H1 (cell line): ENCODE results near the gene ABCA2. TPM values are rescaled to one million over a fixed set of nuclear protein-coding genes. Genes with fewer than 3 reads are reported as not detected.

ENCODE experiments used
- CTCF ChIA-PET: fragments of 300-600 bp; sonication (Branson Sonifier 250); formaldehyde crosslinking; loops from one replicate; lab custom pipeline; 2021; ENCODE audit not compliant: partially characterized antibody; lab: Charles Lee
- POLR2A ChIA-PET: fragments of 300-600 bp; sonication (Branson Sonifier 250); formaldehyde crosslinking; loops from one replicate; lab custom pipeline; 2021; ENCODE audit warnings: inconsistent platforms; ENCODE audit not compliant: partially characterized antibody; lab: Charles Lee
- DNase-seq, 2 experiments: peaks; one replicate each; pipeline versions ENCODE4 v3.0.0 to v3.0.0-alpha.2; 2010 to 2022; ENCODE audit warnings: low spot score in 2 of 2, low read depth in 1 of 2, mixed read lengths in 1 of 2
- FAIRE-seq: peaks from 2 replicates; lab custom pipeline; 2011; peaks lifted over from hg19 to GRCh38; lab: Jason Lieb, UNC
- H2AFZ ChIP-seq: 2 replicates; pipeline ENCODE4 v1.8.1; 2012; ENCODE audit warnings: low read length, inconsistent platforms
- H2AK5ac ChIP-seq: 2 replicates; pipeline ENCODE4 v1.6.1; 2013; ENCODE audit warnings: low read depth, low read length
- H2BK120ac ChIP-seq: replicated peaks from 2 replicates; pipeline ENCODE3; 2013; ENCODE audit warnings: low read depth, low read length, inconsistent platforms
- H2BK12ac ChIP-seq: 2 replicates; pipeline ENCODE4 v1.6.1; 2013; ENCODE audit warnings: low read depth, low read length
- H2BK15ac ChIP-seq: 2 replicates; pipeline ENCODE4 v1.6.1; 2013; ENCODE audit warnings: low read length
- H2BK20ac ChIP-seq: 2 replicates; pipeline ENCODE4 v1.6.1; 2013; ENCODE audit warnings: low read length
- H2BK5ac ChIP-seq: 2 replicates; pipeline ENCODE4 v1.6.1; 2013; ENCODE audit warnings: low read depth, low read length
- H3K14ac ChIP-seq: 2 replicates; pipeline ENCODE4 v1.6.1; 2013; ENCODE audit warnings: inconsistent platforms; ENCODE audit not compliant: insufficient read length
- H3K18ac ChIP-seq: 2 replicates; pipeline ENCODE4 v1.6.1; 2013; ENCODE audit warnings: low read length; ENCODE audit errors: extremely low read depth
- H3K23ac ChIP-seq: 2 replicates; pipeline ENCODE4 v1.6.1; 2013; ENCODE audit warnings: inconsistent platforms; ENCODE audit not compliant: insufficient read length
- H3K23me2 ChIP-seq: 2 replicates; pipeline ENCODE4 v1.6.1; 2013; ENCODE audit warnings: low read depth, low read length
- H3K27ac ChIP-seq: 2 replicates; pipeline ENCODE4 v1.6.1; 2011; ENCODE audit warnings: low read depth, low read length, inconsistent platforms
- H3K27me3 ChIP-seq, 4 experiments: replicated peaks in 1 of 4; 1 replicate in 1 of 4; 2 replicates in 3 of 4; pipeline versions ENCODE4 v1.6.1 to v1.8.1; 2011 to 2013; ENCODE audit warnings: low read length in 3 of 4, mild to moderate bottlenecking in 3 of 4, inconsistent platforms in 2 of 4, mixed read lengths in 2 of 4, moderate library complexity in 1 of 4; ENCODE audit not compliant: control insufficient read depth in 3 of 4, insufficient read depth in 3 of 4; ENCODE audit errors: extremely low read depth in 1 of 4
- H3K36me3 ChIP-seq, 4 experiments: 2 replicates each; pipeline versions ENCODE4 v1.6.1 to v1.8.1; 2011 to 2013; ENCODE audit warnings: mild to moderate bottlenecking in 4 of 4, low read length in 3 of 4, moderate library complexity in 2 of 4, control low read depth in 1 of 4, inconsistent platforms in 1 of 4; ENCODE audit not compliant: insufficient read depth in 4 of 4, control insufficient read depth in 2 of 4
- H3K4ac ChIP-seq: replicated peaks from 2 replicates; pipeline ENCODE3; 2013; ENCODE audit warnings: low read length, low read depth, mixed read lengths, inconsistent platforms; ENCODE audit not compliant: insufficient read length
- H3K4me1 ChIP-seq, 4 experiments: replicated peaks in 1 of 4; 1 replicate in 1 of 4; 2 replicates in 3 of 4; pipeline versions ENCODE4 v1.6.1 to v1.8.1; 2011 to 2013; ENCODE audit warnings: low read length in 3 of 4, inconsistent platforms in 2 of 4, mixed read lengths in 1 of 4; ENCODE audit not compliant: insufficient read depth in 4 of 4, control insufficient read depth in 3 of 4
- H3K4me2 ChIP-seq, 2 experiments: 2 replicates each; pipeline versions ENCODE4 v1.6.1 to v1.8.1; 2011 to 2013; ENCODE audit warnings: low read depth in 2 of 2, low read length in 2 of 2, control low read depth in 1 of 2, inconsistent platforms in 1 of 2, mild to moderate bottlenecking in 1 of 2; ENCODE audit not compliant: insufficient read depth in 1 of 2
- H3K4me3 ChIP-seq, 4 experiments: fragments of 200-600, 300-600 bp in 1 of 4; sonication (generic), shearing (Covaris generic), sonication (Bioruptor Twin) in 1 of 4; 2 replicates each; pipeline versions ENCODE4 v1.5.1 to v1.8.1; 2011 to 2016; ENCODE audit warnings: low read length in 4 of 4, low read depth in 3 of 4, control low read depth in 2 of 4, inconsistent platforms in 2 of 4, mild to moderate bottlenecking in 2 of 4, mixed read lengths in 1 of 4, moderate library complexity in 1 of 4; ENCODE audit not compliant: insufficient read depth in 2 of 4; ENCODE audit errors: extremely low read depth in 1 of 4
- H3K56ac ChIP-seq: replicated peaks from 2 replicates; pipeline ENCODE3; 2013; ENCODE audit warnings: low read depth, mild to moderate bottlenecking, mixed read lengths, low read length, inconsistent platforms; ENCODE audit not compliant: insufficient read length
- H3K79me1 ChIP-seq: 2 replicates; pipeline ENCODE4 v1.6.1; 2013; ENCODE audit warnings: low read depth, low read length, control low read depth
- H3K79me2 ChIP-seq, 2 experiments: 2 replicates each; pipeline versions ENCODE4 v1.6.1 to v1.8.1; 2012 to 2013; ENCODE audit warnings: low read length in 2 of 2, mild to moderate bottlenecking in 2 of 2, inconsistent platforms in 1 of 2; ENCODE audit not compliant: insufficient read depth in 2 of 2, control insufficient read depth in 1 of 2
- H3K9ac ChIP-seq, 4 experiments: replicated peaks in 1 of 4; 1 replicate in 1 of 4; 2 replicates in 3 of 4; pipeline versions ENCODE4 v1.6.1 to v1.8.1; 2011 to 2013; ENCODE audit warnings: low read depth in 3 of 4, low read length in 3 of 4, control low read depth in 2 of 4, mild to moderate bottlenecking in 2 of 4, moderate library complexity in 2 of 4, inconsistent platforms in 1 of 4; ENCODE audit errors: extremely low read depth in 1 of 4
- H3K9me3 ChIP-seq, 2 experiments: 2 replicates each; pipeline versions ENCODE4 v1.6.1 to v1.8.1; 2012 to 2013; ENCODE audit warnings: mild to moderate bottlenecking in 2 of 2, moderate library complexity in 2 of 2, control low read depth in 1 of 2, inconsistent platforms in 1 of 2, low read depth in 1 of 2, low read length in 1 of 2, mixed read lengths in 1 of 2; ENCODE audit not compliant: insufficient read depth in 2 of 2
- H4K20me1 ChIP-seq, 2 experiments: replicated peaks in 1 of 2; 2 replicates each; pipeline versions ENCODE3 to v1.8.1; 2011 to 2013; ENCODE audit warnings: inconsistent platforms in 2 of 2, low read length in 2 of 2, mild to moderate bottlenecking in 1 of 2; ENCODE audit not compliant: insufficient read depth in 2 of 2, control insufficient read depth in 1 of 2
- H4K5ac ChIP-seq: 2 replicates; pipeline ENCODE4 v1.6.1; 2013; ENCODE audit warnings: low read length, low read depth, mixed read lengths, inconsistent platforms; ENCODE audit not compliant: insufficient read length
- H4K8ac ChIP-seq: 2 replicates; pipeline ENCODE4 v1.8.0; 2013; ENCODE audit warnings: mild to moderate bottlenecking, moderate library complexity, low read length, inconsistent platforms; ENCODE audit not compliant: insufficient read depth; ENCODE audit errors: extremely low read depth
- H4K91ac ChIP-seq: replicated peaks from 2 replicates; pipeline ENCODE3; 2013; ENCODE audit warnings: low read length, mixed read lengths, inconsistent platforms; ENCODE audit not compliant: insufficient read length
- KDM4A ChIP-seq: IDR thresholded peaks from one replicate; pipeline ENCODE4 v1.7.1; 2012; ENCODE audit warnings: low read depth, mild to moderate bottlenecking, moderate library complexity, low read length, inconsistent platforms; ENCODE audit not compliant: severe bottlenecking
- SIN3A ChIP-seq, 2 experiments: IDR thresholded peaks in 1 of 2; conservative IDR thresholded peaks in 1 of 2; 2 replicates each; pipeline ENCODE4 v1.6.1; 2011 to 2012; ENCODE audit warnings: low read length in 2 of 2, improper control_type of control experiment in 1 of 2, low read depth in 1 of 2, mild to moderate bottlenecking in 1 of 2
- WGBS, 2 experiments: shearing (Covaris generic) in 1 of 2; methylation state at CpG; one replicate each; pipeline versions ENCODE4 v1.1.6 to v1.1.7; 2013 to 2015; ENCODE audit warnings: low lambda C conversion rate in 2 of 2, mixed read lengths in 2 of 2, inconsistent platforms in 1 of 2, low coverage in 1 of 2, missing lambda C conversion rate in 1 of 2; ENCODE audit not compliant: insufficient replicate concordance in 2 of 2, insufficient coverage in 1 of 2, insufficient read length in 1 of 2; ENCODE audit errors: extremely low coverage in 1 of 2, missing lambda C conversion rate in 1 of 2; 5-methylcytosine and 5-hydroxymethylcytosine counted together
- polyA plus RNA-seq, 7 experiments: library from polyadenylated mRNA; depleted of rRNA in 3 of 7; stranded (reverse) in 5 of 7; unstranded in 2 of 7; fragments of >200 nt in 5 of 7; fragments of 200-250 nt in 2 of 7; gene quantifications; 1 replicate in 5 of 7; 2 replicates in 1 of 7; 4 replicates in 1 of 7; pipeline versions ENCODE4 v1.2.1 to v1.2.3, GENCODE V29; 2011 to 2013; ENCODE audit warnings: missing spikeins in 2 of 7, mixed read lengths in 2 of 7
- total RNA-seq: library from RNA; stranded (reverse); fragmentation: NEBNext Ultra II Directional; extraction: Animal tissue kit (Norgen Biotek cat#: 25700); gene quantifications from 2 replicates; pipeline ENCODE4 v1.2.1, GENCODE V29; 2021

ABCA2 gene
- total and polyA plus RNA-seq, 2 of the 8 experiments (the other 6 are each of a cell fraction or from before 2014, with no cell fraction given): 12.5 to 14.3 TPM

DNA sequence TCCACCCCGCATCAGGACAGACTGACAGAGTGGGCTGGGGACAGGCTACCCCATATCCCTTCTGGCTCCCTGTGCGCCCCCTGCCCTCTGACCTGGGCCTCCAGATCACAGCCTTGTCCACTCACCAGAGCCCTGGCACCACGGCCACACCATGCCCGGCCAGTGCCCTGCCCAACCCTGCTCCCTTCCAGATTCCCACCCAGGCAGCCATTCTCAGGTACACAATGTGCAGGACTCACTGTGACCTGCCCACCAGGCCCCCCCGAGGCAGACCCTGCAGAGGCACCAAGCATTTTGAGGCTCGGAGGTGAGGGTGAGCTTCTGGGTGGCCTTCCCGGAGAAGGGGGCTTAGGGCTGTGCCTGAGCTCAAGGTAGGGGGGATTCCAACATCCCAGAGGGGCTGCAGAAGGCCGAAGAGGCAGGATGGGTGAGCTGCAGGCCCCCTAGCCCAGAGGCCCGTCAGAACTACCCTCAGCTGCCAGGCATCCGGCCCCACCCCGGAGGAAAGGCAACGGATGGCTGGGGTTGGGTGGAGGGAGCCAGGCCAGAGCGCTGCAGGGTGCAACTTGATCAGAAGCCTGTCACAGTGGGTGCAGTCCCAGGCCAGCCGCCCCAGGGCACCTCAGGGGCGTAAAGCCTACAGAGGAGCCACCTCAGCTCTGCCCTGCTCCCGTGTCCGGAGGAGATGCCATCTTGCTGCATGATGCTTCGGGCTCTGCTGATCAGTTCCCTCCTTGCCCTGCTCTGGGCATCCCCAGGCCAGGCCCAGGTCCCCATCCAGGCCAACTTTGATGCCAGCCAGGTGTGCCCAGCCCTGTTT lies 45.6 kb downstream of the ABCA2 start, which contains the start of gene LCNL1:
Gene LCNL1 (plus strand): TSS at position 762 of the 820 bp plus-strand sequence. CDS start 594 bp downstream, outside the sequence.
- peaks cover 0 to 1% of the 10 kb centered on the region in 2 experiments for H4K20me1 ChIP-seq
- H4K5ac ChIP-seq: no peak within 1 kb of the TSS
- H3K79me1 ChIP-seq: no peaks in the 10 kb centered on the region
- no peak within 1 kb of the TSS for H3K56ac ChIP-seq
- H2BK5ac ChIP-seq: no peak within 1 kb of the TSS
- TF ChIP-seq KDM4A (no peak), SIN3A (conservative IDR thresholded peaks at IDR 0.05 in 1 of 2, IDR thresholded peaks at IDR 0.05 in 1 of 2; ENCODE audit: low read depth in 1 of 2, low read length in 2 of 2) (no peak)
- TF ChIP-seq, all 59 proteins: peak for 0
- Histone ChIP-seq H3K4me1 (peaks cover 0 to 10% (median 5%) of the 10 kb centered on the region in 4 experiments; a peak in 5 of 7 replicates), H3K4me3 (no peak within 1 kb of the TSS), H4K8ac (no peak within 1 kb of the TSS), H3K23ac (no peak within 1 kb of the TSS), H3K79me2 (no peaks in the 10 kb centered on the region), H2AK5ac (peak within 1 kb of the TSS; percentile 53), H2BK12ac (peak within 1 kb of the TSS; percentile 12; the same call in 1 of the 2 replicates), H2BK15ac (0 out of 2 replicates have a peak within 1 kb of the TSS, but pooled peaks have one; percentile 20), H3K18ac (no peak within 1 kb of the TSS), H3K27me3 (peaks cover 13 to 34% (median 32%) of the 10 kb centered on the region in 4 experiments), H2BK120ac (no peak within 1 kb of the TSS), H2BK20ac (no peak within 1 kb of the TSS), H4K91ac (peak within 1 kb of the TSS; percentile 85), H2AFZ (no peak within 1 kb of the TSS), H3K14ac (no peak within 1 kb of the TSS), H3K36me3 (no peaks in the 10 kb centered on the region), H3K27ac (no peak within 1 kb of the TSS), H3K4ac (no peak within 1 kb of the TSS), H3K4me2 (no peak within 1 kb of the TSS), H3K23me2 (peaks cover 19% of the 10 kb centered on the region; the same call in 1 of the 2 replicates), H3K9me3 (no peaks in the 10 kb centered on the region), H3K9ac (peak within 1 kb of the TSS in 1 of 4 experiments; percentile 19; a peak in 1 of 7 replicates)
- WGBS, 2 experiments: 86% methylated on average over 16 of the region's 18 CpGs; no CpG with 5 or more reads in 1 of the 2 experiments
- DNase-seq (no peak), FAIRE-seq (no peak)
- ChIA-PET CTCF (interaction anchor here (0.7 to 3.0 kb wide), 6 partner anchors 9 to 52 kb away, joined by 3 to 18 read pairs (median 4); partner anchors contain the start of genes ABCA2, CLIC3 and PAXX), POLR2A (interaction anchor here (0.7 kb wide), 1 partner anchor 35 kb away, joined by 5 read pairs; no protein-coding TSS in a partner anchor)
